ENCODE measurements around the gene MGAT5B.

Gene MGAT5B

DNA sequence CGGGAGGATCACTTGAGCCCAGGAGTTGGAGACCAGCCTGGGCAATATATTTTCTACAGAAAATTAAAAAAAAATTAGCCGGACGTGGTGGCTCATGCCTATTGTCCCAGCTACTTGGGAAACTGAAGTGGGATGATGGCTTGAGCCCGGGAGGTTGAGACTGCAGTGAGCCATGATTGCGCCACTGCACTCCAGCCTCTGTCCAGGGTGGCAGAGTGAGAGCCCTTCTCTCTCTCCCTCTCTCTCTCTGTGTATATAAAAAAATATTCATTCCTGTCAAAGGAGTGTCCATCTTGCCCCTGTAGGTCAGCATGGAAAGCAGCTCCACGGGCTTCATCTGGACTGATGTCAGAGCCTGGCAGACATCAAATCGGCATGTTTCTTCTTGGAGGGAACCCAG is 31.2 kb downstream of the MGAT5B start:
- intact Hi-C loops (cut with DNase I): no loop called here

DNA sequence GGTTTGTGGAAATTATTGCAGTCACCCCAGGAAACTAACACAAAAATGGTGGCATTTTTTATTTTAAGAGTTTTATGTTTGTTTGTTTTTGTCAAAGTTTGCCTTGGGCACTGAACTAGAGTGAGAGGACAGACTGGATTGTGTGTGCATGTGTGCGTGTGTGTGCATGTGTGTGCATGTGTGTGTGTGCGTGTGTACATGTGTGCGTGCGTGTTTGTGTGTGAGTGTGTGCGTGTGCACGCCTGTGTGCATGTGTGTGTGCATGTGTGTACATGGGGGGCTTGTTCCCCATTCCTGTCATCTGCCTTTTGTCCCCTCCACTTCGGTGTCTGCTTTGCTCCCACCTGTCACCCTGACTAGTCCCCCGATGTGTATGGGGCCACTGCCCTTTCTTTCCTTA is 32.5 kb downstream of the MGAT5B start:
- DNase-seq: no peak
- intact Hi-C loops (cut with DNase I): no loop called here

More for the DNA sequence above, 31.2 kb downstream of the MGAT5B start:
- no peak for DNase-seq

DNA sequence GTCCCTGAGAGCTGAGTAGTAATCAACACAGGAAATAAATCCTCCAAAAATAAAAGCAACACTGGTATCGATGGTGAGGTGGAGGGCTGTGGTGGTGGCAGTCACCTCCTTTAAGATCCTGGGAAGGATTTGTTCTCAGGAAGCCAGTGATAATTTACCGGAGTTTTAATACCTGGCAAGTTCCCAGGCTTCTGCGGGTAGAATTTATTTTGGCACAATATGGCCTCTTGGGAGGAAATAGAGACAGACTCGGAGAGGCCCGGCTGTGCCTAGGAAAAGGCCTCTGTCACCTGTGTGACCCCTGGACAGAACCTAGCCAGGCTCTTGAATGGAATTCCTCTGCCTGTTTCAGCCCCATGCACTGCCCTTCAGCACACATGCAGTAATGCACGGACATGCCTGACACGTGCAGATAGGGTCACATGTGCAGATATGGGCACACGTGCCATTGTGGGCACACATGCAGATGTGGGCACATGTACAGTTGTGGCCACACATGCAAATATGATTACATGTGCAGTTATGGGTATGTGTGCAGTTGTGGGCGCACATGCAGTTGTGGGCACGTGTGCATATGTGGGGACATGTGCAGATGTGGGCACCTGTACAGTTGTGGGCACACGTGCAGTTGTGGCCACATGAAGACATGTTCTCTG is 33.5 kb downstream of the MGAT5B start:
- no peak for DNase-seq
- intact Hi-C loops (cut with DNase I): no loop called here

DNA sequence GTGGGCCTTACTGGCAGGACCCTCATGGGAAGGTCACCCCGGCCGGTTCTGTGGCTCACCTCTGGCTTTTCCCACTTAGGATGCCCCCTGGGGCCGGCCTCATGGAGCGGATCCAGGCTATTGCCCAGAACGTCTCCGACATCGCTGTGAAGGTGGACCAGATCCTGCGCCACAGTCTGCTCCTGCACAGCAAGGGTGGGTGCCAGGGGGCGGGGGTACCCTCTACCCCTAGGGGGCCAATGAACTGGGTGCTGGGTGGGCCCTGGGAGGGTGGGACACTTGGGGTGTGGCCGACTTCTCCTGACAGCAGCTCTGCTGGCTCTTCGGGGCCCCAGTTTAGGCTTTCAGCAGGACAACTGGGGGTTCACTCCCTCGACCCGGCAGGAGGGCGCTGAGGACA is 34.3 kb downstream of the MGAT5B start:
- DNase-seq: no peak
- intact Hi-C loops (cut with DNase I): no loop called here

DNA sequence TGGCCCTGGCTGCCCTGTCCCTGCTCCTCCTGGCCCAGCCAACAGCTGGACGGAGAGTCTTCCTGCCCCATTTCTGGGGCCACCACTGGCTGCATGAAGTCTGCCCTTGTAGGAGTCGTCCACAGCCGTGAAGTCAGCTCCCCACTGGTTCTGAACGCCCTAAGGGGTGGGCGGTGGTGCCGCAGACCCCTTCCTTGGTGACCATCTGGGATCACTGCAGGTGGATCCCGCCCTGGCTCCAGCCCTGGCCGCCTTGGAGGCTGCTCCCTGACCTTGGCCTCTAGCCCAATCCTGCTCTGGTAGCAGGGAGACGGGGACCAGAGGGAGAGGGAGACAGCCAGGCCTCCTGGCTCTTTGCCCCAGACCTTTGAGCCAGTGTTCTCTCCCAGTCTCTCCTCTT is 35.4 kb downstream of the MGAT5B start:
- intact Hi-C loops (cut with DNase I): no loop called here
- DNase-seq: peak in 1 of 10 donors; percentile 74

DNA sequence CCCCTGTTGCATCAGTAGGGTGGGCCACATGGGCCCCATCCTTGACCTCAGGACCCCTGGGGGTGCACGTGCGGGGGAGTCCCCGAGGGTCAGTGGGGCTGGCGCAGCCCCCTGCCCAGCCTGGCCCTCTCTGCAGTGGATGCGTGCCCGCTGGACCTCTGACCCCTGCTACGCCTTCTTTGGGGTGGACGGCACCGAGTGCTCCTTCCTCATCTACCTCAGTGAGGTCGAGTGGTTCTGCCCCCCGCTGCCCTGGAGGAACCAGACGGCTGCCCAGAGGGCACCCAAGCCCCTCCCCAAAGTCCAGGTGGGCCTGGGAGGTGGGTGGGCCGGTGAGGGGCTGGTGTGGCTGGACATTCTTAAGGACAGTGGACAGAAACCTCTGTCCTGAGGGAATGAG is 35.9 kb downstream of the MGAT5B start:
- intact Hi-C loops (cut with DNase I): no loop called here
- DNase-seq: no peak

DNA sequence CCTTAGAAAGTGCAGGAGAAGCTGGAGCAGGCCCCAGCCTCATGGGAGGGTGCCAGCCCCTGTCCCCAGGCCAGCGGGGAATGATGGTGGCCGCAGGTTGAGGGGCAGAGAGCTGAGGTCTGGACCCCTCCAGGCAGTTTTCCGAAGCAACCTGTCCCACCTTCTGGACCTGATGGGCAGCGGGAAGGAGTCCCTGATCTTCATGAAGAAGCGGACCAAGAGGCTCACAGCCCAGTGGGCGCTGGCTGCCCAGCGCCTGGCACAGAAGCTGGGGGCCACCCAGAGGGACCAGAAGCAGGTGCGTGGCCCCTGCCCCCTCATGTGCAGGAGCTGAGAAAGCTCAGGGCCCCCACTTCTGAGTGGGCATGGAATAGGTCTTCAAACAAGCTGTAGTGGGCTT is 36.8 kb downstream of the MGAT5B start:
- intact Hi-C loops (cut with DNase I): no loop called here
- no peak for DNase-seq

DNA sequence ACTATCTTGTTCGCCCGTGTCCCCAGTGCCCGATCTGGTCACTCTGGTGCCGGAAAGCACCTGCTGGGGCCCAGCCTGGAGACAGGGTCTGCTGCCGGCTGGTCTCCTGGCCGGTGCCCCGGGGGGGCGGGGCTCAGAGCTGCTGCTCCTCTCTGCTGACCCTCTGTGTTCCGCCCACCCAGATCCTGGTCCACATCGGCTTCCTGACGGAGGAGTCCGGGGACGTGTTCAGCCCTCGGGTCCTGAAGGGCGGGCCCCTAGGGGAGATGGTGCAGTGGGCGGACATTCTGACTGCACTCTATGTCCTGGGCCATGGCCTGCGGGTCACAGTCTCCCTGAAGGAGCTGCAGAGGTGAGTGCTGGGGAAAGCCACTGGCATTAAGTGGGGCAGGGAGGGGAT is 37.6 kb downstream of the MGAT5B start:
- DNase-seq: no peak
- intact Hi-C loops (cut with DNase I): no loop called here

DNA sequence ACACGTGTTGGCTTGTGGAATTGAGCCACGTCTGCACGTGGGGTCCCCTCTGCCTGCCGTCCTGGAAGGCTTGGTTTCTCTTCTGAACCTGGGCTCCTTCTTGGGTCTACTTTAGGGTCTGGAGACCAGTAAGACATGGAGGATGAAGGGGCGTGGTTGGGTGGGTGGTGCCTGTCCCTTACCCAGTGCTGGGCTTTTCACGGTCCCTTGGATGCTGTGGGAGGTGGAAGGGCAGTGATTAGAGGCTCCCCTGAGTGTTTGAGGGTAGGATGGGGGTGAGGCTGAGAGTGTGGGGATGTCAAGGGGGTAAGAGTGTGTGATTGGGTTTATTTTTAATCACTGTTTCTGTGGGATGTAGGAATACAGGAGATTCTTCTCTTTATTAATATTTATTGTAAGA is 38.3 kb downstream of the MGAT5B start:
- intact Hi-C loops (cut with DNase I): no loop called here
- DNase-seq: no peak

DNA sequence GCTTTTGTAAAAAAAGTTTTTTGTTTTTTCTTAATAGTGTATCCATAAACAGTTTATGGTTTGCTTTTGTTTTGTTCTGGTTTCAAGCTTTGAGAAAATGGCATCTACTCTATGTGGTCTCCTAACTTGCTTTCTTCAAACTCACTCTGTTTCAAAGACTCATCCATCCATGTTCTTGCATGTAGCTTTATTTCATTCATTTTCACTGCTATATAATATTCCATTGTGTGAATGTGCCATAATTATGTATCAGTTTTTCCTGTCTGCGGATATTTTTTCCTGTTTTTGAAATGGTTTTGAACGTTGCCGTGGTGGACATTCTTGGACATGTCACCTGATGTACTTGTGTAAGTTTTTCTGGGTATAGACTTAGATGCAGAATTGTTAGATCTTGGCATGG is 39.1 kb downstream of the MGAT5B start:
- intact Hi-C loops (cut with DNase I): no loop called here
- DNase-seq: no peak

DNA sequence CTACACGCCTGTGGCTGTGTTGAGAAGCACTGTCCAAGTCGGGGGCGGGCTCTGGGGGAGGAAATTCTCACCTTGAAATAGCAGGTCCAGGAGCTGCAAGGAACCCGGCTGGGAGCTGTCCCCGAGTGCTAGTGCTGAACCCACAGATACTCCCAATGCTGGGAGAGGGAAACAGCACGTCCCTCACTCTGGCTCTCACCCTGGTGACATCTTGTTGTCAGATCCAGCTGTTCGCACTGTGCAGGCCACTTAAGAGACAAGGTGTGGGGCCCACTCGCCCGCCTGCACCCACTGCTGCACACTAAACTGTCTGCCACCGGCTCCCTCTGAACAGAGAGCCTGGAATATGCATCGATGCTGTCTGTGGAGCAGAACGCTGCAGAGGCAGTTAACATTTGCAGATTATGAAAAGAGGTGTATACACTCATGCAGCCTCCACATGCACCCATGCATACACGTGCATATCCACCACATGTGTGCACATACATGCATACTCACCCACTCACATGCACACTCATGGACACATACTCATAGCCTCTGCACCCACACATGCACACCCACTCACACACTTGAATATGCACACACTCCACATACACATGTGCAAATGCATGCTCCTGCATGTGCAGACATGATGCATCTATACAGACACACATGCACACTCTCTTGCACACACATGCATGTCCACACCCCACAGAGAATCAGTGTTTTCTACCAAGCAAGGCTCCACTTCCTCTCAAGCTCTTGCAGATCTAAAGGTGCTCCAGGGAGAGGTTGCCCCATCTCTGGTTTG is 42.0 kb downstream of the MGAT5B start:
- peak in 8 of 10 donors; percentile 63 to 96 (median 83) for DNase-seq
- intact Hi-C loops (cut with DNase I): no loop called here

DNA sequence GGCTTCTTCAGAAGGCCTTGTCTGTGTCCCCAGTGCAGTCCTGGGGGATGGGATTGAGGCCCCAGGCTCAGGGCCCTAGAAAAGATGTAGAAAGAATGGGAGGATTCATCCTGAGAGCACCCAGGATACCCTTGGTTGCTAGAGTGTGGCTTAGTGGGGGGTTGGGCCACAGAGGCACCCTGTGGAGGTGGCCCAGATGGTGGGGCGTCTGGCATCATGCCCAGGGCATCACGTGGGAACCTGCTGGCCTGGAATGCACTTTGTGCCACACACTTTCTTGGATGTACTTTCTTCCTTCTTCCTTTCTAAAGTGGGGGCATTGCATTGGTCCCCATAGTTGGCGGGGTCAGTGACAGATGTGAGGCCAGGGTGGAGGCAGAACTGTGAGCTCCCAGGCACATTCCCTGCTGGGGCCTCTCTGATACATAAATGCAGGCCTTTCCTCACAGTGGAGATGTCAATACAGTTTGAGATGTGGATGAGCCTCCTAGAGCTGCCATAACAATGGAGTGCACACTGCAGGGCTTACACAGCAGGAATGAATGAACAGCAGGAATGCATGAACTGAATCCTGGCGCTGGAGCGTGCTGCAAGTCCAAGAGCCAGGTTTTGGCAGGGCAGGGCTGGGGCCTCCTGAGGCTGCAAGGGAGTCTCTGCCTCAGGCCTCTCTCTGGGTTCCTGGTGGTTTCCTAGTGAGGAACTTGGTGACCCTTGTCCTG is 43.3 kb downstream of the MGAT5B start:
- intact Hi-C loops (cut with DNase I): no loop called here

DNA sequence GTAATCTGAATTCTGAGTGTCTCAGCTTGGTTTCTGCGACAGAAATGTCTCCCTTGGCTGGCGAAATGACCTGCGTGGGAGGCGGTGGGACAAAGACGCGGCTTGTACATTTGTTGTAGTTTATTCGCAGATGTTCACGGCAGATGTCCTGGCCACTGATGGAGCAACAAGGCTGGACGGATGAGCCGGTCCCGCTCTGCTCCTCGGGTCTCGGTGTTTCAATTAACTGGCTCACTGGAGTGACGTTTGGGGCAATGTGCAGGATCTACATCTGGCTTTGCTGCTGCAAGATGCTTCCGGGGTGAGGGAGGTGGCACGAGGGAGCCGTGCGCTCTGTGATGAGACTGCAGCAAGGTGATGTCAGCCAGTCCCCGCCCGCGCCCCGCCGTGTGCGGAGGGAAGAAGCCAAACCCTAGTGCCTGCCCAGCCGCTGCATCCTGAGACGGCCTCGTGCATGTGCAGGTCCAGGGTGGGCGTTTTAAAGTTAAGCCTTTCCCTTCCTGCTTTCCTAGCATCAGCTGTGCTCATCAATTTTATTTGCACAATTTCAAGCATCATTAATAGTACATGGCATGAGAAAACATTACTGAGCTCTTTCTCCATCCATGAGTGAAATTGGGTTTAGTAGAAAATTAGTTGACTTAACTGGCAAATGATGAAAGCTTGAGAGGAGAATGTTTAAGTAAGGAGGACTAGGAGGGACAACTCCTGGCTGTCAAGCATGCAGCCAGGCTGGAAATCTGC is 44.4 kb downstream of the MGAT5B start:
- intact Hi-C loops (cut with DNase I): no loop called here
- peak in 3 of 10 donors; percentile 40 to 90 (median 86) for DNase-seq

More for the DNA sequence above, 43.3 kb downstream of the MGAT5B start:
- no peak for DNase-seq

DNA sequence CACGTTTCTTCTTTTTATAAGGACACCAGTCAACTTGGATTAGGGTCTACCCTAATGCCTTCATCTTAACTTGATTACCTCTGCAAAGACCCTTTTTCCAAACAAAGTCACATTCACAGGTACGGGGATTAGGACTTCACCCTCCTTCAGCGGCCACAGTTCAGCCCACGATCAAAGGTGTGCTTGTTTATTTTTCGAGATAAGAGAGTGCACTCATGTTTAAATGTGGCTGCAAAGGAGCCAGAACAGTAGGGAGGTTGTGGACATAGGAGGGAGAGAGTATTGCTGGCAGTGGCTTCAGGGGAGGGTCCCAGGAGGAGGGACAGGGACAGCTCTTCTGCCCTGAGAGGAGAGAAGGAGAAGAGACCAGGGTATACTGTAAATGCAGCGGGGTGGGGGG is 46.7 kb downstream of the MGAT5B start:
- peak in 1 of 10 donors; percentile 17 for DNase-seq
- intact Hi-C loops (cut with DNase I): no loop called here

DNA sequence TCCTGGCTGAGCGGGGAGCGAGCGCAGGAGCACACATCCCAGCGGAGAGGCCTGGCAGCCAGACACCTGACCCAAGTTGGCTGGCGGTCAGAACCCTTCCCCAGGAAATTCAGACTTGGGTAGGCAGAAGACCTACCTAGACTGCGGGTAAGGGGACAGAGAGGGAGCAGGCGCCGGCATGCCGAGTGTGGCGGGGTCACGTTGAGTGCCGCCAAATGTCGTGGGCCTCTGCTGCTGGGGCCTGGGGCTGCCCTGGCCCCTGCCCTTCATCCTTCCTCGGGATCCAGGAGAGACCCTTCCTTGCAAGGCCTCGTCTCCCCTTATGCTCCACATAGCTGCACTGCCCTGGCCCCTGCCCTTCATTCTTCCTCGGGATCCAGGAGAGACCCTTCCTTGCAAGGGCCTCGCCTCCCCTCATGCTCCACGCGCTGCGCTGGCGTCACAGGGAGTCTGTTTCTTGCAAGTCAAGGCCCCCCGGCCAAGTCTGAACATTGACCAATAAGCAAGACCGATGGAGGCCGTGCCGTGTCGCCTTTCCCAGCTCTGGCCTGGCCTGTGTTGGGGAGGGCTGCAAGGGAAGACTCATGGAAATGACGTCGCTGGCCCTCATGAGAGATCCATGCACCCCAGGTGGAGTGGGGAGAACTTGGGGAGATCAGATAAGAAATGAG is 47.8 kb downstream of the MGAT5B start:
- DNase-seq: peak in 1 of 10 donors; percentile 21
- intact Hi-C loops (cut with DNase I): no loop called here

DNA sequence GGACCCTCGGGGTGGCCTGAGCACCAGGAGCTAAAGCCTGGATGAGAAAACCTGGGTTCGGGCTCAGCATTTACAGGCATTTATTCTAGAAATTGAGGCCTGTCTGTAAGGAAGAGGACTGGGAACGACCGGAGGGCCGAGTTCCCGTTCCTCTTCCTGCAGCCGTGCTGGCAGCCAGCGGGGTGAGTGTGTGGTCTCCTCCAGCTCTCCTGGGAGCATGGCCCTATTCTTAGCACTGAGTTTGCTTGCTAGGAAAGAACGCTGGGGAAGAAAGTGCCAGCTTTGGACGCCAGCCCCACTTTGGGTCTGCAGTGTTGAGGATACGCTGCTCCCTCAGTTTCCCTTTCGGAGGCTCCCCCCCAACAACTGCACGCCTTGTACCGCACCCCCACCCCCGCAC is 49.6 kb downstream of the MGAT5B start:
- intact Hi-C loops (cut with DNase I): no loop called here
- DNase-seq: peak in 4 of 10 donors; percentile 30 to 77 (median 43)

DNA sequence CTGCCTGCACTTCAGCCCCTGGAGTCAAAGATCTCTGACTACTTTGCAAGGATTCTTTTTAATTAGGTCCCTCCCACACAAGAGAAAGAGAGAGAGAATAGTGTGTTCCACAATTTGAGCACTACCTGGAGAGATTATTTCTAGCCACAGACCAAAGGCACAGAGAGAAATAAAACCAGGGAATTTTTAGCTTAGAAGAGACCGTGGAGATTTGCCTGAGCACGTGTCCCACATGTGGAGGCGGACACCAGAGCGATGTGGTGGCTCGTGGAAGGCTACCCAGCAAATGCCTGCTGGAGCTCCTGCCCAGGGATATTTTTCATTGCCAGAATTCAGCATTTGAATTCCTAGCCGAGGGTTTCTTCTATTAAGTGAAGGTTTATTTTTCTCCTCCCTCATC is 50.6 kb downstream of the MGAT5B start:
- intact Hi-C loops (cut with DNase I): no loop called here
- peak in 8 of 10 donors; percentile 42 to 94 (median 74) for DNase-seq

DNA sequence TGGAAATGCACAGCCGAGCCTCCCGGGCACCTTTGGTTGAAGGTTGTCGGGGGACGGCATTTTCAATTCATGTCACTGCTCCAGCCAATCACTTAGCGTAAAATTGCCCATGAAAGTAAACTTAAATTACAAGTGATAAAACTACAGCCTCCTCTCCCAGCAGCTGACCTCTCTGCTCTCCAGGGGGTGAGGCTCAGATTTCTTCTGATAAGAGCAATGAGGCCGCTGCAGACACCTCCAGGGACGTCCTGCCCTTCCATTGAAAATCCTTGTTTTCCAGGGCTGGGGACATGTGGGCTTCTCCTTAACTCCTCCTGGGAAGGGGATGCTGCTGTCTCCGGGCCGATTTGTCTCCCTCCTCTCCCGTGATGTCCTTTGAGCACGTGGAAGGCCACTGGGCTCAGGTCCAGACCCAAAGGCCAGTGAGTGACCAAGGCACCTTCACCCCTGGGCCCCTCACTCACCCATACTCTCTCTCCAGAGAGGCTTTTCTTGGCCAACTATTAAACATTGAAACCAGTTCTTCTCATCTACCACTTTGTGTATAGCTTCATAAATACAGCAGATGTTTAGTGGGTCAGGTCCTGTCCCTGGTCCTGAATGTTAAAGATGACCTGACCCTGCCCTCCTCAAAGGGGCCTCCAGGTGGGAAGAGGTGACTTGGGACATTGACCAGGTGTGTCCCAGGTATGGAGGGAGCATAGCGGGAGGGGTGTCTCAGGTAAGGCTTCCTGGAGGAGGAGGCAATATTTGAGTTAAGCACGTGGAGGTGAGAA is 52.3 kb downstream of the MGAT5B start:
- no peak for DNase-seq
- intact Hi-C loops (cut with DNase I): no loop called here

DNA sequence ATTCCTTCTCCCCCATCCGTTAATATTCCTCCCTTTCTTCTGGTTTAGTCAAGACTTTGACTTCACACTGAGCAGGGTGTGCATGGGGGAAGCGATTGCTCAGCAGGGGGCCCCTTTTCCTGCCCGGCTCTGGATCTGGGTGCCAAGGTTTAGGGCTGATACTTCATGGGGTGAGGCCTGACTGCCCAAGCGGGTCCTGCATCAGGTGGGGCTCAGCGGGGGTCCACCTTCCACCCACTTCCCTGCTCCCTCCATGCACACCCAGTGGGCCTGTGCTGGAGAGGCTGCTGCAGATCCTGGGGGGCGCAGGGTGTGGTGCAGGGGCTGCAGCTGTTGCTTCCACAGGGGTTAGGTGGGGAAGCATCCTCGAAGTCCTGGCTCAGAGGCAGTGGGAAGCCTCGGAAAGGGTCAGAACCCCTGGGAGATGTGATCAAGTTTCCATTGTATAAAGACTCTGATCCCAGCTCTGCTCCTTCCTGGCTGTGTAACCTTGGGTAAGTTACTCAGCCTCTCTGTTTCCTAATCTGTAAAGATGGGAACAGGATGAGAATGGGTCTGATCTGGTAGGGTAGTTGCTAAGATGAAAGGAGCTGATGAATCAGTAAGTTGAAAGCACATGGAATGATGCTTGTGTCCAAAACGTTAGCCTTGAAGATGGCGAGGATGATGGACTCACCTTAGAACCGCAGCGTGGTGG is 53.3 kb downstream of the MGAT5B start:
- DNase-seq: no peak
- intact Hi-C loops (cut with DNase I): no loop called here
